H1 (cell line): Measurements from ENCODE around the gene UGGT1. TPM values are rescaled to one million over a fixed set of nuclear protein-coding genes. Genes with fewer than 3 reads are reported as not detected.

ENCODE experiments used
- CTCF ChIA-PET: fragments of 300-600 bp; sonication (Branson Sonifier 250); formaldehyde crosslinking; loops from one replicate; lab custom pipeline; 2021; ENCODE audit not compliant: partially characterized antibody; lab: Charles Lee
- POLR2A ChIA-PET: fragments of 300-600 bp; sonication (Branson Sonifier 250); formaldehyde crosslinking; loops from one replicate; lab custom pipeline; 2021; ENCODE audit warnings: inconsistent platforms; ENCODE audit not compliant: partially characterized antibody; lab: Charles Lee
- DNase-seq, 2 experiments: peaks; one replicate each; pipeline versions ENCODE4 v3.0.0 to v3.0.0-alpha.2; 2010 to 2022; ENCODE audit warnings: low spot score in 2 of 2, low read depth in 1 of 2, mixed read lengths in 1 of 2
- FAIRE-seq: peaks from 2 replicates; lab custom pipeline; 2011; peaks lifted over from hg19 to GRCh38; lab: Jason Lieb, UNC
- H2AFZ ChIP-seq: 2 replicates; pipeline ENCODE4 v1.8.1; 2012; ENCODE audit warnings: low read length, inconsistent platforms
- H2AK5ac ChIP-seq: 2 replicates; pipeline ENCODE4 v1.6.1; 2013; ENCODE audit warnings: low read depth, low read length
- H2BK120ac ChIP-seq: replicated peaks from 2 replicates; pipeline ENCODE3; 2013; ENCODE audit warnings: low read depth, low read length, inconsistent platforms
- H2BK12ac ChIP-seq: 2 replicates; pipeline ENCODE4 v1.6.1; 2013; ENCODE audit warnings: low read depth, low read length
- H2BK15ac ChIP-seq: 2 replicates; pipeline ENCODE4 v1.6.1; 2013; ENCODE audit warnings: low read length
- H2BK20ac ChIP-seq: 2 replicates; pipeline ENCODE4 v1.6.1; 2013; ENCODE audit warnings: low read length
- H2BK5ac ChIP-seq: 2 replicates; pipeline ENCODE4 v1.6.1; 2013; ENCODE audit warnings: low read depth, low read length
- H3K14ac ChIP-seq: 2 replicates; pipeline ENCODE4 v1.6.1; 2013; ENCODE audit warnings: inconsistent platforms; ENCODE audit not compliant: insufficient read length
- H3K18ac ChIP-seq: 2 replicates; pipeline ENCODE4 v1.6.1; 2013; ENCODE audit warnings: low read length; ENCODE audit errors: extremely low read depth
- H3K23ac ChIP-seq: 2 replicates; pipeline ENCODE4 v1.6.1; 2013; ENCODE audit warnings: inconsistent platforms; ENCODE audit not compliant: insufficient read length
- H3K23me2 ChIP-seq: 2 replicates; pipeline ENCODE4 v1.6.1; 2013; ENCODE audit warnings: low read depth, low read length
- H3K27ac ChIP-seq: 2 replicates; pipeline ENCODE4 v1.6.1; 2011; ENCODE audit warnings: low read depth, low read length, inconsistent platforms
- H3K27me3 ChIP-seq, 4 experiments: replicated peaks in 1 of 4; 1 replicate in 1 of 4; 2 replicates in 3 of 4; pipeline versions ENCODE4 v1.6.1 to v1.8.1; 2011 to 2013; ENCODE audit warnings: low read length in 3 of 4, mild to moderate bottlenecking in 3 of 4, inconsistent platforms in 2 of 4, mixed read lengths in 2 of 4, moderate library complexity in 1 of 4; ENCODE audit not compliant: control insufficient read depth in 3 of 4, insufficient read depth in 3 of 4; ENCODE audit errors: extremely low read depth in 1 of 4
- H3K36me3 ChIP-seq, 4 experiments: 2 replicates each; pipeline versions ENCODE4 v1.6.1 to v1.8.1; 2011 to 2013; ENCODE audit warnings: mild to moderate bottlenecking in 4 of 4, low read length in 3 of 4, moderate library complexity in 2 of 4, control low read depth in 1 of 4, inconsistent platforms in 1 of 4; ENCODE audit not compliant: insufficient read depth in 4 of 4, control insufficient read depth in 2 of 4
- H3K4ac ChIP-seq: replicated peaks from 2 replicates; pipeline ENCODE3; 2013; ENCODE audit warnings: low read length, low read depth, mixed read lengths, inconsistent platforms; ENCODE audit not compliant: insufficient read length
- H3K4me1 ChIP-seq, 4 experiments: replicated peaks in 1 of 4; 1 replicate in 1 of 4; 2 replicates in 3 of 4; pipeline versions ENCODE4 v1.6.1 to v1.8.1; 2011 to 2013; ENCODE audit warnings: low read length in 3 of 4, inconsistent platforms in 2 of 4, mixed read lengths in 1 of 4; ENCODE audit not compliant: insufficient read depth in 4 of 4, control insufficient read depth in 3 of 4
- H3K4me2 ChIP-seq, 2 experiments: 2 replicates each; pipeline versions ENCODE4 v1.6.1 to v1.8.1; 2011 to 2013; ENCODE audit warnings: low read depth in 2 of 2, low read length in 2 of 2, control low read depth in 1 of 2, inconsistent platforms in 1 of 2, mild to moderate bottlenecking in 1 of 2; ENCODE audit not compliant: insufficient read depth in 1 of 2
- H3K4me3 ChIP-seq, 4 experiments: fragments of 200-600, 300-600 bp in 1 of 4; sonication (generic), shearing (Covaris generic), sonication (Bioruptor Twin) in 1 of 4; 2 replicates each; pipeline versions ENCODE4 v1.5.1 to v1.8.1; 2011 to 2016; ENCODE audit warnings: low read length in 4 of 4, low read depth in 3 of 4, control low read depth in 2 of 4, inconsistent platforms in 2 of 4, mild to moderate bottlenecking in 2 of 4, mixed read lengths in 1 of 4, moderate library complexity in 1 of 4; ENCODE audit not compliant: insufficient read depth in 2 of 4; ENCODE audit errors: extremely low read depth in 1 of 4
- H3K56ac ChIP-seq: replicated peaks from 2 replicates; pipeline ENCODE3; 2013; ENCODE audit warnings: low read depth, mild to moderate bottlenecking, mixed read lengths, low read length, inconsistent platforms; ENCODE audit not compliant: insufficient read length
- H3K79me1 ChIP-seq: 2 replicates; pipeline ENCODE4 v1.6.1; 2013; ENCODE audit warnings: low read depth, low read length, control low read depth
- H3K79me2 ChIP-seq, 2 experiments: 2 replicates each; pipeline versions ENCODE4 v1.6.1 to v1.8.1; 2012 to 2013; ENCODE audit warnings: low read length in 2 of 2, mild to moderate bottlenecking in 2 of 2, inconsistent platforms in 1 of 2; ENCODE audit not compliant: insufficient read depth in 2 of 2, control insufficient read depth in 1 of 2
- H3K9ac ChIP-seq, 4 experiments: replicated peaks in 1 of 4; 1 replicate in 1 of 4; 2 replicates in 3 of 4; pipeline versions ENCODE4 v1.6.1 to v1.8.1; 2011 to 2013; ENCODE audit warnings: low read depth in 3 of 4, low read length in 3 of 4, control low read depth in 2 of 4, mild to moderate bottlenecking in 2 of 4, moderate library complexity in 2 of 4, inconsistent platforms in 1 of 4; ENCODE audit errors: extremely low read depth in 1 of 4
- H3K9me3 ChIP-seq, 2 experiments: 2 replicates each; pipeline versions ENCODE4 v1.6.1 to v1.8.1; 2012 to 2013; ENCODE audit warnings: mild to moderate bottlenecking in 2 of 2, moderate library complexity in 2 of 2, control low read depth in 1 of 2, inconsistent platforms in 1 of 2, low read depth in 1 of 2, low read length in 1 of 2, mixed read lengths in 1 of 2; ENCODE audit not compliant: insufficient read depth in 2 of 2
- H4K20me1 ChIP-seq, 2 experiments: replicated peaks in 1 of 2; 2 replicates each; pipeline versions ENCODE3 to v1.8.1; 2011 to 2013; ENCODE audit warnings: inconsistent platforms in 2 of 2, low read length in 2 of 2, mild to moderate bottlenecking in 1 of 2; ENCODE audit not compliant: insufficient read depth in 2 of 2, control insufficient read depth in 1 of 2
- H4K5ac ChIP-seq: 2 replicates; pipeline ENCODE4 v1.6.1; 2013; ENCODE audit warnings: low read length, low read depth, mixed read lengths, inconsistent platforms; ENCODE audit not compliant: insufficient read length
- H4K8ac ChIP-seq: 2 replicates; pipeline ENCODE4 v1.8.0; 2013; ENCODE audit warnings: mild to moderate bottlenecking, moderate library complexity, low read length, inconsistent platforms; ENCODE audit not compliant: insufficient read depth; ENCODE audit errors: extremely low read depth
- H4K91ac ChIP-seq: replicated peaks from 2 replicates; pipeline ENCODE3; 2013; ENCODE audit warnings: low read length, mixed read lengths, inconsistent platforms; ENCODE audit not compliant: insufficient read length
- ATF2 ChIP-seq: IDR thresholded peaks from 2 replicates; pipeline ENCODE4 v1.6.1; 2012; ENCODE audit warnings: low read length, inconsistent platforms
- CHD2 ChIP-seq: IDR thresholded peaks from 2 replicates; pipeline ENCODE4 v1.6.1; 2012; ENCODE audit warnings: low read length, improper control_type of control experiment
- EP300 ChIP-seq, 2 experiments: IDR thresholded peaks; 1 replicate in 1 of 2; 2 replicates in 1 of 2; pipeline ENCODE4 v1.6.1; 2011 to 2012; ENCODE audit warnings: low read depth in 2 of 2, low read length in 2 of 2, mild to moderate bottlenecking in 2 of 2, borderline replicate concordance in 1 of 2, inconsistent platforms in 1 of 2, moderate library complexity in 1 of 2
- HDAC2 ChIP-seq, 2 experiments: fragments of 300-600 bp in 1 of 2; sonication (generic) in 1 of 2; IDR thresholded peaks; 2 replicates each; pipeline ENCODE4 v1.6.1; 2011 to 2012; ENCODE audit warnings: low read depth in 2 of 2, low read length in 2 of 2, mild to moderate bottlenecking in 2 of 2, moderate library complexity in 2 of 2, borderline replicate concordance in 1 of 2, inconsistent platforms in 1 of 2
- KDM1A ChIP-seq: fragments of 200-600, 300-600 bp; sonication (generic); IDR thresholded peaks from 2 replicates; pipeline ENCODE4 v1.7.1; 2016; ENCODE audit warnings: mild to moderate bottlenecking, low read length, borderline replicate concordance
- KDM4A ChIP-seq: IDR thresholded peaks from one replicate; pipeline ENCODE4 v1.7.1; 2012; ENCODE audit warnings: low read depth, mild to moderate bottlenecking, moderate library complexity, low read length, inconsistent platforms; ENCODE audit not compliant: severe bottlenecking
- MAFK ChIP-seq: IDR thresholded peaks from 2 replicates; pipeline ENCODE4 v1.6.1; 2012; ENCODE audit warnings: low read depth, mild to moderate bottlenecking, improper control_type of control experiment, low read length
- NRF1 ChIP-seq: IDR thresholded peaks from 2 replicates; pipeline ENCODE4 v1.6.1; 2011; ENCODE audit warnings: mild to moderate bottlenecking, low read depth, low read length, improper control_type of control experiment
- POU5F1 ChIP-seq: IDR thresholded peaks from 2 replicates; pipeline ENCODE4 v1.6.1; 2011; ENCODE audit warnings: low read depth, mild to moderate bottlenecking, low read length, moderate library complexity
- SP2 ChIP-seq: IDR thresholded peaks from 2 replicates; pipeline ENCODE4 v1.6.1; 2012; ENCODE audit warnings: mild to moderate bottlenecking, low read length, inconsistent platforms
- SRF ChIP-seq: IDR thresholded peaks from 2 replicates; pipeline ENCODE4 v1.6.1; 2011; ENCODE audit warnings: mild to moderate bottlenecking, low read depth, low read length, moderate library complexity
- TAF1 ChIP-seq: IDR thresholded peaks from 2 replicates; pipeline ENCODE4 v1.6.1; 2011; ENCODE audit warnings: mild to moderate bottlenecking, low read depth, low read length
- TCF12 ChIP-seq: IDR thresholded peaks from 2 replicates; pipeline ENCODE4 v1.6.1; 2011; ENCODE audit warnings: low read depth, mild to moderate bottlenecking, low read length
- WGBS, 2 experiments: shearing (Covaris generic) in 1 of 2; methylation state at CpG; one replicate each; pipeline versions ENCODE4 v1.1.6 to v1.1.7; 2013 to 2015; ENCODE audit warnings: low lambda C conversion rate in 2 of 2, mixed read lengths in 2 of 2, inconsistent platforms in 1 of 2, low coverage in 1 of 2, missing lambda C conversion rate in 1 of 2; ENCODE audit not compliant: insufficient replicate concordance in 2 of 2, insufficient coverage in 1 of 2, insufficient read length in 1 of 2; ENCODE audit errors: extremely low coverage in 1 of 2, missing lambda C conversion rate in 1 of 2; 5-methylcytosine and 5-hydroxymethylcytosine counted together
- polyA plus RNA-seq, 7 experiments: library from polyadenylated mRNA; depleted of rRNA in 3 of 7; stranded (reverse) in 5 of 7; unstranded in 2 of 7; fragments of >200 nt in 5 of 7; fragments of 200-250 nt in 2 of 7; gene quantifications; 1 replicate in 5 of 7; 2 replicates in 1 of 7; 4 replicates in 1 of 7; pipeline versions ENCODE4 v1.2.1 to v1.2.3, GENCODE V29; 2011 to 2013; ENCODE audit warnings: missing spikeins in 2 of 7, mixed read lengths in 2 of 7
- total RNA-seq: library from RNA; stranded (reverse); fragmentation: NEBNext Ultra II Directional; extraction: Animal tissue kit (Norgen Biotek cat#: 25700); gene quantifications from 2 replicates; pipeline ENCODE4 v1.2.1, GENCODE V29; 2021

Gene UGGT1
- total and polyA plus RNA-seq, 2 of the 8 experiments (the other 6 are each of a cell fraction or from before 2014, with no cell fraction given): 14.9 to 57.3 TPM

- no peak for DNase-seq
- TF ChIP-seq KDM1A (no peak), TCF12 (no peak), SP2 (no peak), SRF (no peak), KDM4A (no peak), EP300 (IDR thresholded peaks at IDR 0.05; ENCODE audit: borderline replicate concordance in 1 of 2, low read depth in 2 of 2, low read length in 2 of 2) (no peak), TAF1 (no peak), NRF1 (no peak), MAFK (no peak), CHD2 (no peak), POU5F1 (no peak), HDAC2 (IDR thresholded peaks at IDR 0.05; ENCODE audit: borderline replicate concordance in 1 of 2, low read depth in 2 of 2, low read length in 2 of 2) (no peak), ATF2 (no peak)
Observed at GRCh38 chr2:128234613-128235012, 143.6 kb downstream of the UGGT1 start.

More at GRCh38 chr2:128234613-128235012, 143.6 kb downstream of the UGGT1 start:
- H3K9ac ChIP-seq: no peak overlapping the region
- no peak overlapping the region for H4K91ac ChIP-seq
- no peak overlapping the region for H2BK15ac ChIP-seq
- POLR2A ChIA-PET: no interaction called here
- H3K9me3 ChIP-seq: no peaks in the 10 kb centered on the region
- peaks cover 0 to 19% (median 9%) of the 10 kb centered on the region in 4 experiments; a peak in 5 of 7 replicates for H3K27me3 ChIP-seq
- no peak overlapping the region for H3K27ac ChIP-seq
- no peak overlapping the region for H2BK120ac ChIP-seq
- H2BK12ac ChIP-seq: no peak overlapping the region
- no peak overlapping the region for H3K4me3 ChIP-seq
- H4K8ac ChIP-seq: no peak overlapping the region
- no peak overlapping the region for H3K4ac ChIP-seq
- peaks cover 0 to 3% (median 0%) of the 10 kb centered on the region in 4 experiments; a peak in 2 of 7 replicates for H3K4me1 ChIP-seq
- 67% methylated on average over 5 of the region's 5 CpGs; no CpG with 5 or more reads in 1 of the 2 experiments for WGBS, 2 experiments
- no peak overlapping the region for H3K56ac ChIP-seq
- H3K23me2 ChIP-seq: peaks cover 10% of the 10 kb centered on the region; the same call in 1 of the 2 replicates
- H3K79me2 ChIP-seq: no peaks in the 10 kb centered on the region
- CTCF ChIA-PET: interaction anchor here (1.1 to 1.8 kb wide), 8 partner anchors 10 to 29 kb away, joined by 3 to 8 read pairs (median 4); no protein-coding TSS in a partner anchor
- FAIRE-seq: no peak
- H3K18ac ChIP-seq: no peak overlapping the region
- no peak overlapping the region for H2BK5ac ChIP-seq
- H2AFZ ChIP-seq: no peak overlapping the region
- H3K36me3 ChIP-seq: no peaks in the 10 kb centered on the region
- H2BK20ac ChIP-seq: no peak overlapping the region
- no peak overlapping the region for H3K23ac ChIP-seq
- H4K20me1 ChIP-seq: no peaks in the 10 kb centered on the region
- H3K4me2 ChIP-seq: no peak overlapping the region
- H4K5ac ChIP-seq: no peak overlapping the region
- H3K14ac ChIP-seq: no peak overlapping the region
- H3K79me1 ChIP-seq: no peaks in the 10 kb centered on the region
- H2AK5ac ChIP-seq: no peak overlapping the region
